Measurements from ENCODE around the gene ZFAND3.
"Not testable (repeated sequence)": the region's sequence is repeated elsewhere in the genome, so short reads cannot be mapped to it uniquely, and the experiment has no call there.

The ZFAND3 gene

GRCh38 chr6:38103921-38104320 is 284.4 kb downstream of the ZFAND3 start:
- no peak for DNase-seq

DNA sequence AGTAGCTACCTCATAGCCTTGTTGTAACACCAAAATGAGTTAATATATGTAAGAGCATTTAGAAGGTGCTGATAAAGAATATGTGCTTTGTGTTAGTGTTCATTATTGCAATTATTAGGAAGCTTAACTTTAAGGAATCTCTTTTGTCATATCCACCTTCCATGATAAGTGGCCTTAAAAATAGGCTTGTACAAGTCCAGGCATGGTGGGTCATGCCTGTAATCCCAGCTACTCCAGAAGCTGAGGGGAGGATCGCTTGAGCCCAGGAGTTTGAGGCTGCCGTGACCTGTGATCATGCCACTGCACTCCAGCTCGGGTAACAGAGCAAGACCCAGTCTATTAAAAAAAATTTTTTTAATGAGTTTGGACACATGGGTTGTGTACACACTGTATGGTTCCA is 285.5 kb downstream of the ZFAND3 start:
- no peak for DNase-seq

GRCh38 chr6:38107073-38107472 is 287.5 kb downstream of the ZFAND3 start:
- no peak for DNase-seq

DNA sequence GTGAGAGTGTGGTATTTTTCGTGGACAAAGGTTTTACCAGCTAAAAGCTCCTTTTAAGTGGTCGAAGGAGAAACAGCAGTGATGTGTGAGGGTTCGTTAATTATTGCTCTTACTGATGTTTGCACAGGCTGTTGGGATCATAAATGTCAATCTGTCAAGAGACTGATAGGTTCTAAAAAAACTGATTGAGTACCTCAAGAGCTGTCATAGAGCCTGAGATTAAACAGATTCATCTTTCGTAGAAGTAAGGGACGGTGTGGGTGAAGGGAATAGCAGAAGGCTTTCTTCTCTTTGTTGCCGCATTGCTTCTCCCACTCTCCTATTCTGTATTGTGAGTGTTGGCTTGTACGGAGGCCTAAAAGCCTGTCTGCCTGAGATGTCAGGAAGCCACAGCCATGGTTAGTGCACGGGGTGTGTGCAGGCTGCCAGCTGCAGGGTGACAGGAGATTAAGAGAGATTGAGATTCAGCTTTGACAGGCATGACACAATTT is 291.0 kb downstream of the ZFAND3 start:
- no peak for DNase-seq

DNA sequence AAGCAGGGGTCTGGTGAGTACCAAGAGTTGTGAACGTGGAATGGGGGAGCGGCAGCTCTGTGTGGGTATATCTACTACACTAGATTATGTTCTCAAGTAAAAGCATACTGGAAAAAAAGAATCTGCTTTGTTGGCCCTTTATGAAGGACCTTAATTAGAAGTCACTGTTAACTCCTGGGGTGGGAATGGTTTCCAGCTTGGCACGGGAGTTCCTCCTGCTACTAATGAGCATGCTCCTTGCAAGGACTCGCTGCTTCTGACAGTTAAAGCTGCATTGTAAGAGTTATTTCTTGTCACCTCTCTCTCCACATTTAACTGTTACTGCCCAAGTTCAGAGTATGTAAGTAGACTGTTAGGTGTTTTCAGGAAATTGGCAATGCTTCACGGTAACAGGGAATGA is 292.7 kb downstream of the ZFAND3 start:
- DNase-seq, result no peak

GRCh38 chr6:38113825-38114576 is 294.5 kb downstream of the ZFAND3 start:
- DNase-seq, result no peak

DNA sequence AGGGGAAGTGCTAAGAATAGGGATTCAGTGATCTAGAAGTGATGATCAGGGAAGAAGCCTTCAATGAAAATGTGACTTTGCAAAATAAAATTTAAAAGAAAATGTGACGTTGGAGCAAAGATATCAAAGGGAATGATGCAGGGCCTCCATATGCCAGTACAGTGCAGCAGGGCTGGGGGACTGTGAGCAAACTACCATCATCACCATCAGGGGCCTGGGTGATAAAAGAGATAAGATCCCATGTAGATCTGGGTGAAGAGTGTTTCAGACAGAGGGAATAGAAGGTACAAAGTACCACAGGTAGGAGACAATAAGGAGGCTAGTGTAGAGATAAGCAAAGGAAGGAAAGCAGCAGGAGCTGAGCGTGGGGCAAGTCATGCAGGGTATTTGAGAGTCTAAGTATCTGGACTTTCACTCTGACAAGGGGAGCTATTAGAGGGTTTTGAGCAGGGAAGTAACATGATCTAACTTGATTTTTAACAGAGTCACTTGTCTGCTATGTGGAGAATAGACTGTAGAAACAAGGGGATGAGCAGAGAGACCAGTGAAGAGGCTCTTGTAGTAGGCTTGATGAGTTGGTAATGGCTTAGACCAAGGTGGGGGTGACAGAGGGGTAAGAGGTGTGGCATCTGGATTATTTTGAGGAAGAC is 295.6 kb downstream of the ZFAND3 start:
- DNase-seq, result no peak

DNA sequence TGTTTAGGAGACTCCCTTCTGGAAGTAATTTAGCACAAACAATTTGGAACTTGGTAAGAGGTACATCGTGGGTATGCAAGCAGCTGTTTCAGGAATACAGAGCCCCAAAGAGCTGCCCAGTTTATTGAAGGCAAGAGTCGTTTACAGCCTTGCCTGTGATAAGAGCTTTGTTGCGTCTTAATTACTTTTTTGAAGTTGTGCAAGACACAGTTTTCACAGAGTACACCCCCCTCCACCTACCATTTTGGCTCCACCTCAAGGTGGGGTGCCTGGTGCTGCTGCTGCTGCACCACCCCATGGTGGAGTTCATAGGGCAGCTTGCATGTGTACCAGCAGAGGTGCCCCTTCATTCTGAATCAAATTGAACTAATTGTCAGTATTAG is 296.1 kb downstream of the ZFAND3 start:
- DNase-seq, result no peak

DNA sequence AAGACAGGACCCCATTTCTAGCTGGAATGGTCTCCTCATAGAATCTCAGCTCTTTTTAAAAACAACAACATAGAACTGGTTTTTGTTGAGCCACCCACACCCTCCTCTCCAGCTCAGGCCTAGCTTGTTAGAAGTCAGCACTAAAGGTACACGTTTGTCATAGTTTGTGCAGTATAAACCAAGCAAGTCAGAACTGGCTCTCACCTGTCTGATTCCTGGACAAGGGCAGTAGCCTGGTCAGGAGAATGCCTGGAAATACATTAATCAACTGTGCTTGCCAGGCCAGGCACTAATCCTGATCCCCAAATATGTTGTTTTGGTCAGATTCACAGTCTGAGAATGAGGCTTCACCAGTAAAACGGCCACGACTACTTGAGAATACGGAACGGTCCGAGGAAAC is 296.7 kb downstream of the ZFAND3 start:
- DNase-seq, result no peak

- DNase-seq, result no peak
Observed at GRCh38 chr6:38117281-38117680, 297.8 kb downstream of the ZFAND3 start.

DNA sequence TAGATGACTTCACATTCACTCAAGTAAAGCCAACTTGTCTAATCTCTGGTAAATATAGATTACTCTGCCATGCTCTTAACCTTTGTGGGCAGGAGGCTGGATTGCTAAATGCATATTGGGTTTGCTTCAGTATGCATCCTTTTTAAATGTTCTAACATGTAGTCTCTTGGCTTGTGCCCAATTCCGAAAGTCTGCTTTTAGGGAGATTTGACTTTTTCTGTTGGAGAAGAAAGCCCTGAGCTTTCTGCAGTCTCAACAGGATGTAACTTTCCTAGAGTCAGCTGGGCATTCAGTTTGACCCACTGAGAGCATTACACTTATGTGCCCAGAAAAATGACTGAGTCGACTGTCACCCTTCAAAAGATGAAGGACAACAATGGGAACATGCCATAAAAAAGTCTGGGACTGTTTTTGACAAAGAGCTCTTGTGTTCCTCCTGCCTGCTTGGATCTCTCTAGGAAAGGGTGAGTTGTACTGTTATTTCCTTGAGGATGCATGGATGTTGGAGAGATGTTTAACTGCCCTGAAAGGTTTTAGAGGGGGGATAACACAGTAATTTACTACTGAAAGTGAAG is 299.4 kb downstream of the ZFAND3 start:
- DNase-seq, result no peak

- no peak for DNase-seq
Observed at GRCh38 chr6:38119516-38119915, 300.0 kb downstream of the ZFAND3 start.

DNA sequence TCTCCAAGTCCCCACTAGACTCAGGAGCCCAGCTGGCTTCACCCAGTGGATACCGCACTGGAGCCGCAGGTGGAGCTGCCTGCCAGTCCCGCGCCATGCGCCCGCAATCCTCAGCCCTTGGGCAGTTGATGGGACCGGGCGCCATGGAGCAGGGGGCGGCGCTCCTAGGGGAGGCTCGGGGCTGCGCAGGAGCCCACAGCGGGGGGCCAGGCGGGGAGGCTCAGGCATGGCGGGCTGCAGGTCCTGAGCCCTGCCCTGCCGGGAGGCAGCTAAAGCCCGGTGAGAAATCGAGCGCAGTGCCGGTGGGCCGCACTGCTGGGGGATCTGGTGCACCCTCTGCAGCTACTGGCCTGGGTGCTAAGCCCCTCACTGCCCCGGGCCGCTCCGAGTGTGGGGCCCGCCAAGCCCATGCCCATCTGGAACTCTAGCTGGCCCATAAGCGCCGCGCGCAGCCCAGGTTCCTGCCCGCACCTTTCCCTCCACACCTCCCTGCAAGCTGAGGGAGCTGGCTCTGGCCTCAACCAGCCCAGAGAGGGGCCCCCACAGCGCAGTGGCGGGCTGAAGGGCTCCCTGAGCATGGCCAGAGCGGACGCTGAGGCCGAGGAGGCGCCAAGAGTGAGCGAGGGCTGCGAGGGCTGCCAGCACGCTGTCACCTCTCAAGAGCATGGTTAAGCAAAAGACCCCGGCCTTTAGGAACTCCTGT is 304.8 kb downstream of the ZFAND3 start:
- DNase-seq, result not testable (repeated sequence)

- DNase-seq, result no peak
Observed at GRCh38 chr6:38127284-38127683, 307.8 kb downstream of the ZFAND3 start.

DNA sequence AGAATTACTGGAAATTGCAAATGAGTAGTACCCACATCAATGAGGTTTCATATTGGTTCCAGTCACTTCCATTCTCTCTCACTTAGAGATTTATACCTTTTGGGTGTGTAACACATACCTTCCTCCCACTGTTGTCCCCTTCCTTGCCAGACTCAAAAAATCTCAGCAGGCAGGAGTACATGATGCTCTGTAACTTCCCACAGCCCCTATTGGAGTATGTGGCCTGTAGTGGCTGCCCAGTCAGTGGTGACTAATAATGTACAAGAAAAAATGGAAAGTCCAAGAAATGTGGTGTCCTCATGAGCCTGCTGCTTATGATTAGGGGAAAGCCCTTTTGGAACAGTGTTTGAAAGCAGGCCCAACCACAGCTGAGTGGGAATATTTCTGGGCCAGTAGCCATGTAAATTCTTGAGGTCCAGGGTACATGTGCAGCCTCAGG is 312.0 kb downstream of the ZFAND3 start:
- no peak for DNase-seq

- no peak for DNase-seq
Observed at GRCh38 chr6:38133932-38134703, 314.6 kb downstream of the ZFAND3 start.

- DNase-seq, result no peak
Observed at GRCh38 chr6:38134704-38135088, 315.2 kb downstream of the ZFAND3 start.

- DNase-seq, result no peak
Observed at GRCh38 chr6:38136547-38136946, 317.0 kb downstream of the ZFAND3 start.

GRCh38 chr6:38137608-38138265 is 318.2 kb downstream of the ZFAND3 start:
- DNase-seq, result peak; percentile 38

DNA sequence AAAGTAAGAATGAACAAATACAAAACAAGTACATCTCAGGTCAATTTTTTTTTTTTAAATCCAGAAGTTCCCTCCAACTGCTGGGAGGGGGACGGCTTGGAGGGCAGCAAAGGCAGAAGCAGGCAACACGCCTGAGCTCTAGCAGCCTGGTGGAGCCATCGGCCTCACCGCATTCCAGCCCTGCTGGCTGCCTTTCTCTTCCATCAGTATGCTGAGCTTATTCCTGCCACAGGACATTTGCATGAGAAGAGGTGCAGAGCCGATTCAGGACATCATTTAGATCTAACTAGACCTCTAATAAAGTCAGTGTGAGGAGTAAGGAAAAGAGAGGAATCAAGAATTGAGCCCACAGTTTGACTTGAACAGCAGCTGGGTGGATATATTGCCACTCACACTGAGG is 318.8 kb downstream of the ZFAND3 start:
- DNase-seq, result no peak

DNA sequence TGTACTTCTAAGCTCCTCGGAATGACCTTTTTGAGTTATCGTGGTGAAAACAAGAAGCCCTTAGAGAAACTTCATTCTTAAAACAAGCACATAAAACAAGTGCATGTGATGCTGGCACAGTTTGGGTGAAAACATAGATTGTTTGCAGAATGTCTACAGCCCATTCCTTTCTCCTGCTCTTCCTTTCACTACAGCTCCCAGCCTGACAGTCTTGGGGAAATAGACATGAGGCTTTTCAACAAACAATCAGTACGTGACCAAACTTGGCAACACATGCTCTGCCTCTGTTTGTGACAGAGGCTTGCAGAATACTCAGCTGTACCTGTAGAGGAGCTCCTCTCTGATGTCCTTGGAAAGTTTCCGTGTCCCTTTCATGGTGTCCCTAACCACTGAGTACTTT is 321.6 kb downstream of the ZFAND3 start:
- no peak for DNase-seq

DNA sequence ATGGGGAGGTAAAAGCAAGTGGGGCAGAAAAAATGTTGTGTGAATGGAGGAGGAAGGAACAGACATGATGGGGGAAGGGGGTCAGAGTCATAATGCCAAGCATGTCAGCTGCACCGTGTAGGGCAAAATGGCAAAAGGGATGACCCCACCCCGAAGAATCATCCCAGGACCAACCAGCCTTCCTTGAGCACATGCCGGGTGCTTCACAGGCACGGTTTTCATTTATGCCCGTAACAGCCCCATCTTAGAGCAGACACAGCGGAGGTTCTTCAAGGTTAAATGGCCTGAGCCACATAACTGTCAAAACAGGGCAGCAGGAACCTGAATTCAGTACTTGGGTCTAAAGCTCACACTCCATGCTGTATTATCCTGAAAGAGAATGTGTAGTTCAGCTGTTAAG is 322.2 kb downstream of the ZFAND3 start:
- no peak for DNase-seq

Measured in NCI-H2107 (cell line).